Measurements from ENCODE around the gene ARNT2.

The ARNT2 gene

GRCh38 chr15:80594091-80594889 is 190.1 kb downstream of the ARNT2 start:
- no peak for DNase-seq (ENCODE audit: low read depth, low spot score)

GRCh38 chr15:80595396-80595795 is 191.2 kb downstream of the ARNT2 start:
- no peak for DNase-seq (ENCODE audit: low read depth, low spot score)

- no peak for DNase-seq (ENCODE audit: low read depth, low spot score)
Observed at GRCh38 chr15:80596521-80596976, 192.4 kb downstream of the ARNT2 start.

GRCh38 chr15:80597076-80597475 is 192.9 kb downstream of the ARNT2 start:
- no peak for DNase-seq (ENCODE audit: low read depth, low spot score)

GRCh38 chr15:80599359-80599758 is 195.2 kb downstream of the ARNT2 start:
- DNase-seq (ENCODE audit: low read depth, low spot score): no peak

GRCh38 chr15:80600626-80601025 is 196.4 kb downstream of the ARNT2 start:
- no peak for DNase-seq (ENCODE audit: low read depth, low spot score)

- no peak for DNase-seq (ENCODE audit: low read depth, low spot score)
Observed at GRCh38 chr15:80601256-80601655, 197.1 kb downstream of the ARNT2 start.

GRCh38 chr15:80604583-80605575 is 200.7 kb downstream of the ARNT2 start:
- no peak for DNase-seq (ENCODE audit: low read depth, low spot score)

- DNase-seq (ENCODE audit: low read depth, low spot score): no peak
Observed at GRCh38 chr15:80605591-80606150, 201.5 kb downstream of the ARNT2 start.

GRCh38 chr15:80606511-80607071 is 202.4 kb downstream of the ARNT2 start:
- no peak for DNase-seq (ENCODE audit: low read depth, low spot score)

- DNase-seq (ENCODE audit: low read depth, low spot score): no peak
Observed at GRCh38 chr15:80607287-80607980, 203.3 kb downstream of the ARNT2 start.

GRCh38 chr15:80608688-80609087 is 204.5 kb downstream of the ARNT2 start:
- DNase-seq (ENCODE audit: low read depth, low spot score): no peak

GRCh38 chr15:80609091-80609490 is 204.9 kb downstream of the ARNT2 start:
- DNase-seq (ENCODE audit: low read depth, low spot score): no peak

- DNase-seq (ENCODE audit: low read depth, low spot score): no peak
Observed at GRCh38 chr15:80609512-80609946, 205.3 kb downstream of the ARNT2 start.

GRCh38 chr15:80611543-80612080 is 207.4 kb downstream of the ARNT2 start:
- DNase-seq (ENCODE audit: low read depth, low spot score): no peak

- no peak for DNase-seq (ENCODE audit: low read depth, low spot score)
Observed at GRCh38 chr15:80612118-80612823, 208.1 kb downstream of the ARNT2 start.

- DNase-seq (ENCODE audit: low read depth, low spot score): no peak
Observed at GRCh38 chr15:80613762-80614365, 209.7 kb downstream of the ARNT2 start.

- no peak for DNase-seq (ENCODE audit: low read depth, low spot score)
Observed at GRCh38 chr15:80614711-80615360, 210.7 kb downstream of the ARNT2 start.

GRCh38 chr15:80615361-80615736 is 211.2 kb downstream of the ARNT2 start:
- DNase-seq (ENCODE audit: low read depth, low spot score): no peak
